H1 (cell line): Measurements from ENCODE around the gene CORO6. TPM values are rescaled to one million over a fixed set of nuclear protein-coding genes. Genes with fewer than 3 reads are reported as not detected.

ENCODE experiments used
- CTCF ChIP-seq, 3 experiments: IDR thresholded peaks; 1 replicate in 2 of 3; 2 replicates in 1 of 3; pipeline versions ENCODE4 v1.5.1 to v1.6.1; 2011; ENCODE audit warnings: low read length in 3 of 3, mild to moderate bottlenecking in 3 of 3, inconsistent platforms in 2 of 3, low read depth in 1 of 3, moderate library complexity in 1 of 3; ENCODE audit not compliant: insufficient read depth in 1 of 3; ENCODE audit errors: control extremely low read depth in 1 of 3
- RNF2 ChIP-seq: fragments of 200-900, 300-1000 bp; sonication (generic); IDR thresholded peaks from 2 replicates; pipeline ENCODE4 v1.7.1; 2016; ENCODE audit warnings: borderline replicate concordance, low read depth, mild to moderate bottlenecking, antibody characterized with exemption, low read length; ENCODE audit not compliant: poor library complexity, severe bottlenecking; ENCODE audit errors: missing control alignments
- USF2 ChIP-seq: IDR thresholded peaks from 2 replicates; pipeline ENCODE4 v1.6.1; 2011; ENCODE audit warnings: low read length, improper control_type of control experiment
- polyA plus RNA-seq, 7 experiments: library from polyadenylated mRNA; depleted of rRNA in 3 of 7; stranded (reverse) in 5 of 7; unstranded in 2 of 7; fragments of >200 nt in 5 of 7; fragments of 200-250 nt in 2 of 7; gene quantifications; 1 replicate in 5 of 7; 2 replicates in 1 of 7; 4 replicates in 1 of 7; pipeline versions ENCODE4 v1.2.1 to v1.2.3, GENCODE V29; 2011 to 2013; ENCODE audit warnings: missing spikeins in 2 of 7, mixed read lengths in 2 of 7
- total RNA-seq: library from RNA; stranded (reverse); fragmentation: NEBNext Ultra II Directional; extraction: Animal tissue kit (Norgen Biotek cat#: 25700); gene quantifications from 2 replicates; pipeline ENCODE4 v1.2.1, GENCODE V29; 2021
- TF ChIP-seq, protein P1 (sequence below): fragments of 300-600 bp; sonication (generic); IDR thresholded peaks from 2 replicates; pipeline ENCODE4 v1.7.1; 2012; ENCODE audit warnings: low read length, moderate library complexity, mild to moderate bottlenecking, inconsistent platforms; ENCODE audit not compliant: insufficient replicate concordance
- TF ChIP-seq, protein P2 (sequence below): IDR thresholded peaks from 2 replicates; pipeline ENCODE4 v1.6.1; 2012; ENCODE audit warnings: inconsistent platforms

Gene CORO6
- total and polyA plus RNA-seq, 2 of the 8 experiments (the other 6 are each of a cell fraction or from before 2014, with no cell fraction given) = 2.5 to 8.6 TPM

DNA sequence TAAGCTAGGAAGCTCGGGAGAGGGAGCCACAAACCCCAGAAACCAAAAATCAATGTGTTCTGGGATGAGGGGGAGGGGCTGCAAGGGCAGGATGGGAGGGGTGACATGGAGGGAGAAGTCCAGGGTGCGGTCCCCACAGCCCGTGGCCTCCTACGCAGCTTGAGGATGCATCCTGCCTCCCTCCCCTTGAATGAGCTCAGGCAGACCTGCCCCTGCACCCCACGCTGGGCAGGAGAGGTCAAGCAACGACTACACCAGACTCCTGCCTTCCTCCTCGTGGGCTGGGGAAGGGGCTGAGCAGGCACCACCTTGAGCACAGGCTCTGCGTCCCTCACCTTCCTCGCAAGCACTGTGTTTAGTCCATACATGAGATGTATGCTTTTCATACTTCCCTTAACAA, 25.9 kb downstream of the CORO6 start (continued):
- TF ChIP-seq, protein P1, sequence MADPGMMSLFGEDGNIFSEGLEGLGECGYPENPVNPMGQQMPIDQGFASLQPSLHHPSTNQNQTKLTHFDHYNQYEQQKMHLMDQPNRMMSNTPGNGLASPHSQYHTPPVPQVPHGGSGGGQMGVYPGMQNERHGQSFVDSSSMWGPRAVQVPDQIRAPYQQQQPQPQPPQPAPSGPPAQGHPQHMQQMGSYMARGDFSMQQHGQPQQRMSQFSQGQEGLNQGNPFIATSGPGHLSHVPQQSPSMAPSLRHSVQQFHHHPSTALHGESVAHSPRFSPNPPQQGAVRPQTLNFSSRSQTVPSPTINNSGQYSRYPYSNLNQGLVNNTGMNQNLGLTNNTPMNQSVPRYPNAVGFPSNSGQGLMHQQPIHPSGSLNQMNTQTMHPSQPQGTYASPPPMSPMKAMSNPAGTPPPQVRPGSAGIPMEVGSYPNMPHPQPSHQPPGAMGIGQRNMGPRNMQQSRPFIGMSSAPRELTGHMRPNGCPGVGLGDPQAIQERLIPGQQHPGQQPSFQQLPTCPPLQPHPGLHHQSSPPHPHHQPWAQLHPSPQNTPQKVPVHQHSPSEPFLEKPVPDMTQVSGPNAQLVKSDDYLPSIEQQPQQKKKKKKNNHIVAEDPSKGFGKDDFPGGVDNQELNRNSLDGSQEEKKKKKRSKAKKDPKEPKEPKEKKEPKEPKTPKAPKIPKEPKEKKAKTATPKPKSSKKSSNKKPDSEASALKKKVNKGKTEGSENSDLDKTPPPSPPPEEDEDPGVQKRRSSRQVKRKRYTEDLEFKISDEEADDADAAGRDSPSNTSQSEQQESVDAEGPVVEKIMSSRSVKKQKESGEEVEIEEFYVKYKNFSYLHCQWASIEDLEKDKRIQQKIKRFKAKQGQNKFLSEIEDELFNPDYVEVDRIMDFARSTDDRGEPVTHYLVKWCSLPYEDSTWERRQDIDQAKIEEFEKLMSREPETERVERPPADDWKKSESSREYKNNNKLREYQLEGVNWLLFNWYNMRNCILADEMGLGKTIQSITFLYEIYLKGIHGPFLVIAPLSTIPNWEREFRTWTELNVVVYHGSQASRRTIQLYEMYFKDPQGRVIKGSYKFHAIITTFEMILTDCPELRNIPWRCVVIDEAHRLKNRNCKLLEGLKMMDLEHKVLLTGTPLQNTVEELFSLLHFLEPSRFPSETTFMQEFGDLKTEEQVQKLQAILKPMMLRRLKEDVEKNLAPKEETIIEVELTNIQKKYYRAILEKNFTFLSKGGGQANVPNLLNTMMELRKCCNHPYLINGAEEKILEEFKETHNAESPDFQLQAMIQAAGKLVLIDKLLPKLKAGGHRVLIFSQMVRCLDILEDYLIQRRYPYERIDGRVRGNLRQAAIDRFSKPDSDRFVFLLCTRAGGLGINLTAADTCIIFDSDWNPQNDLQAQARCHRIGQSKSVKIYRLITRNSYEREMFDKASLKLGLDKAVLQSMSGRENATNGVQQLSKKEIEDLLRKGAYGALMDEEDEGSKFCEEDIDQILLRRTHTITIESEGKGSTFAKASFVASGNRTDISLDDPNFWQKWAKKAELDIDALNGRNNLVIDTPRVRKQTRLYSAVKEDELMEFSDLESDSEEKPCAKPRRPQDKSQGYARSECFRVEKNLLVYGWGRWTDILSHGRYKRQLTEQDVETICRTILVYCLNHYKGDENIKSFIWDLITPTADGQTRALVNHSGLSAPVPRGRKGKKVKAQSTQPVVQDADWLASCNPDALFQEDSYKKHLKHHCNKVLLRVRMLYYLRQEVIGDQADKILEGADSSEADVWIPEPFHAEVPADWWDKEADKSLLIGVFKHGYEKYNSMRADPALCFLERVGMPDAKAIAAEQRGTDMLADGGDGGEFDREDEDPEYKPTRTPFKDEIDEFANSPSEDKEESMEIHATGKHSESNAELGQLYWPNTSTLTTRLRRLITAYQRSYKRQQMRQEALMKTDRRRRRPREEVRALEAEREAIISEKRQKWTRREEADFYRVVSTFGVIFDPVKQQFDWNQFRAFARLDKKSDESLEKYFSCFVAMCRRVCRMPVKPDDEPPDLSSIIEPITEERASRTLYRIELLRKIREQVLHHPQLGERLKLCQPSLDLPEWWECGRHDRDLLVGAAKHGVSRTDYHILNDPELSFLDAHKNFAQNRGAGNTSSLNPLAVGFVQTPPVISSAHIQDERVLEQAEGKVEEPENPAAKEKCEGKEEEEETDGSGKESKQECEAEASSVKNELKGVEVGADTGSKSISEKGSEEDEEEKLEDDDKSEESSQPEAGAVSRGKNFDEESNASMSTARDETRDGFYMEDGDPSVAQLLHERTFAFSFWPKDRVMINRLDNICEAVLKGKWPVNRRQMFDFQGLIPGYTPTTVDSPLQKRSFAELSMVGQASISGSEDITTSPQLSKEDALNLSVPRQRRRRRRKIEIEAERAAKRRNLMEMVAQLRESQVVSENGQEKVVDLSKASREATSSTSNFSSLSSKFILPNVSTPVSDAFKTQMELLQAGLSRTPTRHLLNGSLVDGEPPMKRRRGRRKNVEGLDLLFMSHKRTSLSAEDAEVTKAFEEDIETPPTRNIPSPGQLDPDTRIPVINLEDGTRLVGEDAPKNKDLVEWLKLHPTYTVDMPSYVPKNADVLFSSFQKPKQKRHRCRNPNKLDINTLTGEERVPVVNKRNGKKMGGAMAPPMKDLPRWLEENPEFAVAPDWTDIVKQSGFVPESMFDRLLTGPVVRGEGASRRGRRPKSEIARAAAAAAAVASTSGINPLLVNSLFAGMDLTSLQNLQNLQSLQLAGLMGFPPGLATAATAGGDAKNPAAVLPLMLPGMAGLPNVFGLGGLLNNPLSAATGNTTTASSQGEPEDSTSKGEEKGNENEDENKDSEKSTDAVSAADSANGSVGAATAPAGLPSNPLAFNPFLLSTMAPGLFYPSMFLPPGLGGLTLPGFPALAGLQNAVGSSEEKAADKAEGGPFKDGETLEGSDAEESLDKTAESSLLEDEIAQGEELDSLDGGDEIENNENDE = no peak
- TF ChIP-seq USF2 = no peak
- TF ChIP-seq, protein P2, sequence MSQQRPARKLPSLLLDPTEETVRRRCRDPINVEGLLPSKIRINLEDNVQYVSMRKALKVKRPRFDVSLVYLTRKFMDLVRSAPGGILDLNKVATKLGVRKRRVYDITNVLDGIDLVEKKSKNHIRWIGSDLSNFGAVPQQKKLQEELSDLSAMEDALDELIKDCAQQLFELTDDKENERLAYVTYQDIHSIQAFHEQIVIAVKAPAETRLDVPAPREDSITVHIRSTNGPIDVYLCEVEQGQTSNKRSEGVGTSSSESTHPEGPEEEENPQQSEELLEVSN = no peak
- no peak for TF ChIP-seq CTCF (IDR thresholded peaks at IDR 0.05; ENCODE audit: control extremely low read depth in 1 of 3, insufficient read depth in 1 of 3, low read depth in 1 of 3, low read length in 3 of 3)
- TF ChIP-seq RNF2 = no peak
